Measurements from ENCODE around the gene GABBR1.

DNA sequence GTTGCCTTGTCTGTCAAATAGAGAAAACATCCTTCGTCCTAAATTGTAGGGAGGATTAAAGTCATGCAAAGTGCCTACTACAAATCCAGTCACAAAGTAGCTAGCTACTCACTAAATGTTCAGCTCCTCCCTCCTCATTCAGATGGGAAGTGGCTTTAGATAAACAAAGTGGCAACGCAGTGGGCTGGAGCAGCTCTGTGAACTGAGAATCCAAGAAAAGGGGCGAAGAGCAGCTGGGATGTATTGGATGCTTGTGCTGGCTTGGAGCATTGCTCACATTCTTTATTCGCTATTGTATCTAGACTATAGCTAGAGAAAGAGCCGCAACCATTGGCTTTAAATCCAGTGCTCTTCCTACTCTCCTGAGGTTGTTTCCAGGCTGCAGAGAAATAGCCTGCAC lies 34.2 kb upstream of the GABBR1 start:
- TF ChIP-seq, protein P1, sequence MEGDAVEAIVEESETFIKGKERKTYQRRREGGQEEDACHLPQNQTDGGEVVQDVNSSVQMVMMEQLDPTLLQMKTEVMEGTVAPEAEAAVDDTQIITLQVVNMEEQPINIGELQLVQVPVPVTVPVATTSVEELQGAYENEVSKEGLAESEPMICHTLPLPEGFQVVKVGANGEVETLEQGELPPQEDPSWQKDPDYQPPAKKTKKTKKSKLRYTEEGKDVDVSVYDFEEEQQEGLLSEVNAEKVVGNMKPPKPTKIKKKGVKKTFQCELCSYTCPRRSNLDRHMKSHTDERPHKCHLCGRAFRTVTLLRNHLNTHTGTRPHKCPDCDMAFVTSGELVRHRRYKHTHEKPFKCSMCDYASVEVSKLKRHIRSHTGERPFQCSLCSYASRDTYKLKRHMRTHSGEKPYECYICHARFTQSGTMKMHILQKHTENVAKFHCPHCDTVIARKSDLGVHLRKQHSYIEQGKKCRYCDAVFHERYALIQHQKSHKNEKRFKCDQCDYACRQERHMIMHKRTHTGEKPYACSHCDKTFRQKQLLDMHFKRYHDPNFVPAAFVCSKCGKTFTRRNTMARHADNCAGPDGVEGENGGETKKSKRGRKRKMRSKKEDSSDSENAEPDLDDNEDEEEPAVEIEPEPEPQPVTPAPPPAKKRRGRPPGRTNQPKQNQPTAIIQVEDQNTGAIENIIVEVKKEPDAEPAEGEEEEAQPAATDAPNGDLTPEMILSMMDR (IDR thresholded peaks at IDR 0.05), result no peak
- no peak for TF ChIP-seq POLR2A (IDR thresholded peaks at IDR 0.05)
